GM21786 (cell line): ENCODE data around the gene PANK1.
A peak's percentile ranks its signal among the peaks of the same experiment; 100 is the strongest.

Experiments used
- ATAC-seq: cut with Tn5 transposase; IDR thresholded peaks from one replicate; pipeline ENCODE4 v1.9.1; 2021; ENCODE audit not compliant: unreplicated experiment

PANK1 gene

DNA sequence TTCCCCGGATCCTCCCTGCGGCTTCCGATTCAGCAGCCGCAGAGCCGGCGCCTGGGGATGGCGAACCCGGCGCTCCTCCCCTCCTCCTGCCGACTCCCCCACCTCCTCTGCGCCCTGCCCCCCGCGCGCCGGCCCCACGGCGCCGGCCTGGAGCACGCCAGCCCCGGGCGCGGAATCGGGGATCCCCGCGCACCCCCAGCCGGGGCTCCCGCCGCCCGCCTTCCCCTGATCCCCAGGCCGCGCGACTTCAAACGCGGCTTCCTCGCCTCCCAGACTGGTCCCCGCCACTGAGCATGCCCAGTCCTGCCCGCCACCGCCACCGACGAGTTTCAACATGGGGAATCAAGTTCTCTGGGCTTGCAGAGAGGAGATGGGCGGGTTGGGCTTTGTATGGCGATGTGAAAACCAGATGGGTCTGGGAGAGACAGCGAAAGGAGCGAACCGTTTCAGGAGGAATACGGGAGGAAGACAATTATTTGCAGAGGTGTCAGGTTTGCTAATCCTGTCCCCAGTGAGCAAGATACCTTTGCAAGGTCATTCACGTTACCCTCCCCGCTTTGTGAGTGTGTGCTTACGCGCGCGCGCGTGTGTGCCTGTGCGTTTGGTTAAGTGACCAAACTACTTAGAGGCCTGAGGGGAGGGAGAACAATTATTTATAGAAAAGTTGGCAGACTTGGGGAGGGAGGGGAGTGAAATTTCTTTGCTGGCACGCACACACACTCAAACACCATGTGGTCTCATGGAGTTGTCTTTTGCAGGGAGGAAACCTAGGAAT lies at the start of gene PANK1:
Gene PANK1 (minus strand): TSS at position 276 of the 775 bp plus-strand sequence. CDS start 351 bp downstream, outside the sequence.
- ATAC-seq: peak; percentile 28

DNA sequence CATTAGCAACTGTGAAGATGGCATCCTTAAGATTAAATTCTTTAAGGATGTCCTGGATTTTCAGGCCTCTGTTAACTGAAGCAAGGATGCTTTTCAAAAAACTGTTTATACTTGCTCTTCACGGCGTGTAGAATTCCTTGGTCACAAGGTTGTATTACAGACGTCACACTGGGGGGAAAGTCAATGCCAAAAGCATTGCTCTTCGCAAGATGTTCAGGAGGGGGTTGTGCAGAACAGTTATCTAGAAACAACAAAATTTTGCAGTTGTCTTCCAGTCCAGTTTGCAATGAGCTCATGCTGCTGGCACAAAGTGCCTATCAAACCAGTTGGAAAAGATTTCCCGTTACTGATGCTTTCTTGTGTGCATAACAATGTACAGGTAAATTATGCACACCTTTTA lies 48.1 kb upstream of the PANK1 start:
- ATAC-seq: no peak

DNA sequence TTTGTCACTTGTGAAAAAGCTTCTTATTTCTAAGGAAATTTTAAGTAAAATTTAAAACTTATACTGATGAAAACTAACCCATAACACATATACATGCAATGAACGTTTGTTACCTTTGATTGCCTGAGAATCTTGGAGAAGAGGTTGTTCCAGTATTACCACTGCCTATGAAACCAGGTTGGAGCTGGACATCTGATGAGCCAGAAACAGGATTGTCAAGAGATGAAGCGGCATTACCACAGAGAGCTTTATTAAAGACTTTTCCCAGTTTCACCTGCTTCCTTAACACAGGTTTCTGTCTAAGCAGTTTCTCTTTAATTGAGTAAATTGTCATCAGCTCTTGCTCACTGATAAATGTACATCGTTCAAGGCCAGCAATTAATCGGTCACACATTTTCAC lies 47.4 kb upstream of the PANK1 start:
- no peak for ATAC-seq

DNA sequence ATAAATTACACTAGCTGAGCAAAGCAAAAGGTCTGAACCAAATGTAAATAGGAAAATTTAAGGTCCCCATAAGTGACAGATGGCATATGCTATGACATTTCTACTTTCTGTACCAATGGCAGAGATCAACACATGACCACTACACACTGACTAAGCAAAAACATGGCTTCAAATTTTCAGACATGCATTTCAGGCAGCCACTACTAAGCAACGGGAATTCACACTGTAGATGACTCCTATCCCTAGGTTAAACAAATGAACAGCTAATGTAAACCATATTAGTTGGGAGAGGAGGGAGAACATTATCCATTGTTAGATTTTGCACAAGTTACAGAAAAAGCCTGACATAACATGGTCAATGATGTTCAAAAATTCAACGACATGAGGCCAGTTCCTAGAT lies 45.0 kb upstream of the PANK1 start:
- no peak for ATAC-seq

DNA sequence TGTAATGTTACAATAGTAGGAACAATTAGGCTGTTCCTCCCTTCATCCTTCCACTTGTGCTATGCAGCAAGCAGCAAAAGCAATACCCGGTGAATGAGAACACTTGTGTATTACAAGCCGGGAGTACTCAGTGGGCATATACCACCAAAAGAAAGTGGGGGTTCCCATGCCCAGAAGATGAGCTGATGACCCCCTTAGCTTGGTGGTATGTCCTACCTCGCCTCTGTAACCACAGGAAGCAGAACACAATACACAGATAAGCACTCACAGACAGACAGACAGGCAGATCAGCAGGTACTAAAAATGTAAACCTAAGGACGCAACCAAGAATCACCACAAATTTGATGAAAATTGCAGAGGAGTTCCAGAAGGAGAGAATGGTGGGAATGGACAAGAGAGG lies 40.9 kb upstream of the PANK1 start:
- no peak for ATAC-seq

DNA sequence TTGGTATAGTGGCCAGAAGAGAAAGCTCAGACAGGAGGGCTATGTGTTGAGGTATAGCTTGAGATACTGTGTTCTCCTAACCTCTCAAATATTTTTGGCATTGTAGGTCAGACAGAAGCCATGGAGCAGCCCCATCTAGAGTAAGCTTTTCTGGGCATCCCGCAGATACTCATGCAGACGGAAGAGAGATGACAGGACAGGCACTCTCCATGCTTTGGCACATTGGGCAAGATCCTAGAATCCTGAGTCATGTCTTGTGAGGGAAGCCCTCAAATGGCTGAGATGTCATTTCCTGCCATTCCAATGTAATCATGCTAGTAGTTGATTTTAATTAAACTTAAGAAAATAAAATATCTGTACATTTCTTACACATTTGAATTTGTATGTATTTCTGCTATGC lies 39.6 kb upstream of the PANK1 start:
- ATAC-seq: no peak

DNA sequence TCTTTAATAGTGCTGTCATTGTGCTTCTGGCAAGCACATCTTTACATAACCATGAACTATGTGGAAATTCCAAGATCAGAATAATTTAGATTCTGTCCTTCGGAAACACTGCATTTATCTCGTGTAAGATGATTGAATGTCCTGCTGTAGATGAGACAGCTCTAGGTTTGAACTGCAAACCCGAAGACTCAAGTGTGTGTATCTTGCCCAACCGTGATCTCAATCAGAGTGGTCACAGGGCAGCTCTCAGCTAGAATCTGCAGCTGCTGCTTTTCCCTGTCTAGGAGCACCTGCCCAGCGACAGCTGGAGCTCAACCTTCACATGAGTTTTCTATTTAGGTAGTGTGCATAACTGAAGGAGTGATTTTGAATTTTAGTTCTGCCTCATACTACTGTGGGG lies 38.8 kb upstream of the PANK1 start:
- no peak for ATAC-seq

DNA sequence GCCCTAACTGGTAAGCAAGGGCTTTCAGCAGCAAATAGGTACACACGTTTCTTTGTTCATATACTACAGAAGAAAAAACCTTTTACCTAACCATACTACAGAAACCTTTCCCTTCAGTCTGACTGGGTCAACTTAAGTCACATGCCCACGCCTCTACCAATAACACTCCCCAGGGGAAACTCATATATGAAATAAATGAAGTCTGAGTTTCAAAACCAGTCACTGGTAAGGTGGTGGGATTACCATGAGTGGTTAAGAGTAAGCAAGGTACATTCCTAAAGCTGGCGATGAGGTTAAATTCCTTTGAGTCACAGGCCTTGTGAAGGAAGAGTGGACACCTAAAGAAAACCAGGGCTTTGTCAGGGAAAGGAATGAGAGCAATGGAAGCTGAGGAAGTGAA lies 34.9 kb upstream of the PANK1 start:
- ATAC-seq: no peak

DNA sequence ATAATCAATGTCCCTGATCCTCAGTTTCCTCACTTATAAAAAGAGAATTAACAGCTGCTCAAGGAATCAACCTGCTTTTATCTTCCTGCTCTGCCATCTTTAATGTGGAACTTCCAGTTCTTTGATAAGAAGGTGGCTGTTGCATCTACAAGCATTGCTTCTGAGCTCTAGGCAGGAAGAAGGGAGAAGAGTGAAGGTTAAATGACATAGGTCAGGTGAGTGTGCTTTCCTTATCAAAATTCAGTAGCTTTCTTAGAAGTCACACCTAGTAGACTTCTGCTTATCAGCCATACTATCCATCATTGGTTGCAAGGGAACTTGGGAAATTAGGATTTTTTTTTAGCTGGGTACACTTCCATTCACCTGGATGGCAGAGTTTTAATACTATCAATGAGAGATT lies 32.3 kb upstream of the PANK1 start:
- no peak for ATAC-seq

DNA sequence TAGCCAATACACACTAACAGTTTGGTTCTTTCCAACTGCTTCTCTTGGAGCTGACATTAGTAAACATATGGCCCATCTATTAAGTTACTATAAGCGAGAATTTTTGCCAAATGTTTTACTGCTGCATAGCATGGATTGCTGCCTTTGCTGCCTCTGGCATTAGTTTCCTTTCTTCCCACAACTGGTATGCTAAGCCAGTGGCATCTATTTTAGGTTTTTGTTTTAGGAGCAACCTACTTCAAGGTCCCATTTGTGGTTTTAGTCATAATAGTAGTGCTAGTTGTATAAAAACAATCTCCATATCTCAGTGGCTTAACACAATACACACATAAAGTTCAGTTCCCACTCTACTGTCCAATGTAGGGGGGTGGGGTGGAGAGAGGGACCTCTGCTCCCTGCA lies 25.9 kb upstream of the PANK1 start:
- ATAC-seq: no peak

DNA sequence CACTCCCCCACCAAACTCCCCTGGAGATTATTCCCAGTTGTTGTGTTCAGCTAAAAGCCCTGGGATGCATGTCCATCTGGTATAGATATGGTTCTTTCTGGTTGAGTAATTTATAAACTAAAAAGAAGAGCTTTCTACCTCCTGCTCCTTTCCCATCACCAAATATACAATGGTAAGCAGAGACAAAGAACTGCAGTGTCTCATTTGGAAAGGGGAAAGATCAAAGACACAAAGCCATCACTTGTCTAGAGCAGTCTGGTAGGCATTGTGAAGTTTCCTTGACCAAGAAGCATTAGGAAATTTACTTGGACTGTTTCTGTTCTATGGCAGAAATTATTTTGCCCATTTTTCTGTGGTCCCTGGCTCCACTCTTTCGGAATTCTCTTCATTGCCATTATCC lies 24.9 kb upstream of the PANK1 start:
- ATAC-seq: no peak

DNA sequence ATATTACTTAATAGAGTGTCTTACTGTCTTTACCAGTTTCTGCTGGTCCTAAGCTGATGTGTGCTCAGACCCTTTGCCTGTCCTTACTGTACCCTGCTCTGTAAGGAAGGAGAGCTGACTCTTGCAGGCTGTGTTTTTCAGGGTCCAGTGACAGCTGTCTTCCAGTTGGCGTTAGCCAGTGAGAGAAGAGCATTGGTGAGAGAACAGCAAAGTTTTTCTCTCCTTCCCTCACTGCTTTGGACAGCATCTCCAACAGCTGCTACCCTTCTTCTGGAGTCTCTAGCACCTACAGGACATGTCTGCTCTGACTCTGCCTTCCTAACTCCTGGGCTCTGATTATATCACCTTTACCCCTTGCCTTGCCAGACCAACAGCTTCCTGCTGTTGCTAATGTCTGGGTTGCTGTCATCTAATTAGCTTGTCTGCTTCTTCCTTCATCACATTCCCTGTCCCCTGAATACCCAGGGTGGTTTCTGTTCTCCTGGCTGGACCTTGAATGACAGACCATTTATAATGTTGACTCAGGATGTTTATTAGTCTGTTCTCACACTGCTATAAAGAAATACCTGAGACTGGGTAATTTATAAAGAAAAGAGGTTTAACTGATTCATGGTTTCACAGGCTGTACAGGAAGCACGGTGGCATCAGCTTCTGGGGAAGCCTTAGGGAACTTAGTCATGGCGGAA lies 23.5 kb upstream of the PANK1 start:
- no peak for ATAC-seq

DNA sequence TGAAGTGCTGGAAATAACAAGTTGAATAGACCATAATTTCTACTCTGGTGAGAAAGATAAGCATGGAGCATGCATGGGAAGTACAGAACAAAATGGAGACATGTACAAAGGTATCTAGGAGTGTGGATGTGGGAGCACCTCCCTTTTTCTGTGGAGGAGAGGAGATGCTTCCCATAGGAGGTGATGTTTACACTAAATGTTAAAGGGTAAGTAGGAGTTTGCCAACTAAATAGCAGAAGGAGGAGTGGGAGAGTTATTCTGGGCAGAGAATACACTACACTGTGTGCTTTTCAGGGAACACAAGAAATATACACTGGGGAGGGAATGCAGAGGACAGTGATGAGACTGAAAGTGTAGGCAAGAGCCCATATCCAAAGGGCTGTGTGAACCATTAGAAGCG lies 21.1 kb upstream of the PANK1 start:
- no peak for ATAC-seq

DNA sequence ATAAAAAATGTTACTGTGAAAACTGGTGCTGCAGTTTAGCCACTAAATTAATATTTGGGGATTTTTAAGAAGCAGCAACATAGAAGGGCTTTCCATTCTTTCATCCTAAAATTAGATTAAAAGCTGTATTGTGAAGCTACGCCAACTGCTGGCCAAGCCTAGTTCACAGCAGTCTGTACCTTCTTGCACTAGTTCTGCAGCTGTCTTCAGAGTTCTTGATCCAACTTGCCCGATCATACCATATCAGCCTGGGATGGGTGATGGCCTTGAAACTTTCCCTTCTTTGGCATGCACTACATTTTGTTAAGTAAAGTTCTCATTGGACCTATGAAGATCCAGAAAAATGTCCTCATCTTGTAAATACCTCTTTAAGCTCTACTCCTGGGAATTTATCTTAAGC lies 20.3 kb upstream of the PANK1 start:
- ATAC-seq: no peak

DNA sequence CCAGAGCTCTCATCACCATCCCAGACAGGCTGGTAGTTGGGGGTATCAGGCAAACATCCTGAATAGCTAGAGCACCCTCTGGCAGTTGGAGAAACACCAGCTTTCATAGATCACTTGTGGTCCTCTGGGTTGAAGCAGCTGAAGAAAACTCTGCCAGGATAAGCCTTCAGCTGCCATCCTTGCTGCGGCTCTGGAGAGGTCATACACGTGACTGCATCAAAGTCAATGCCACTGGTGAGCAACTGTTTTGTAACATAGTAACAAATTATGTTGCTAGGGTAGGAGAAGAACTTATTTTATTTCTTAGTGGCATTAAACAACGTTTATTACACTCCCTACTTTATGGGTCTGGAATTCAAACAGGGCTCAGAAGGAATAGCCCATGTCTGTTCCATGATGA lies 19.2 kb upstream of the PANK1 start:
- no peak for ATAC-seq

DNA sequence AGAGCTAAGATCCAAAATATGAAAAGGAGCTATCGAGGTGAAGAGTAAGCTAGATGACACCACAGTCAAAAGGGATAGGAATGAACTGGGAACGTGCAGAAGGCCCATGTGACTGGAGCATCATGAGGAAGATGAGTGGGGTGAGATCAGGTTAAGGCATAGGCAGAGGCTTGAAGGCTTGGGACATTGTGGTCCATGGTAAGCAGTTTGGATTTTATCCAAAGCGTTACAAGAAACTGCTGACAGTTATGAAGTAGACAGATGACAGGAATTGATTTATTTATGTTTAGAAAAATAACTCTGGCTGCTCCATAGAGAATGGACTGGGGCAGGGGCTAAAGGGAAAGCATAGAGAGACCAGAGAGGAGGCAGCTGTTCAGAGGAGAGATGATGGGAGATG lies 18.1 kb upstream of the PANK1 start:
- ATAC-seq: no peak

DNA sequence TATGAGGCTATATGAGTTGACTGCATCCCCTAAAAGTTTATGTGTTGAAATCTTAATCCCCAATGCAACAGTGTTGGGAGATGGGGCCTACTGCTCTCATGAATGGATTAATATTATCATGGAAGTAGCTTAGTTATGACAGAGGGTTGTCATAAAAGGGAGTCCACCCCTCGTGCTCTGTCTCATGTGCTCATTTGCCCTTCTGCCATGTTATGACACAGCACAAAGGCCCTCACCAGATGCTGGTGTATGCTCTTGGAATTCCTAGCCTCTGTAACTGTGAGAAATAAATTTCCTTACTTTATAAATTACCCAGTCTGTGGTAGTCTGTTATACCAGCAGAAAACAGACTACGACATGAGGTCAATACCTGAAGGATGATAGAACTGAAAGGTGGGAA lies 17.6 kb upstream of the PANK1 start:
- ATAC-seq: no peak

DNA sequence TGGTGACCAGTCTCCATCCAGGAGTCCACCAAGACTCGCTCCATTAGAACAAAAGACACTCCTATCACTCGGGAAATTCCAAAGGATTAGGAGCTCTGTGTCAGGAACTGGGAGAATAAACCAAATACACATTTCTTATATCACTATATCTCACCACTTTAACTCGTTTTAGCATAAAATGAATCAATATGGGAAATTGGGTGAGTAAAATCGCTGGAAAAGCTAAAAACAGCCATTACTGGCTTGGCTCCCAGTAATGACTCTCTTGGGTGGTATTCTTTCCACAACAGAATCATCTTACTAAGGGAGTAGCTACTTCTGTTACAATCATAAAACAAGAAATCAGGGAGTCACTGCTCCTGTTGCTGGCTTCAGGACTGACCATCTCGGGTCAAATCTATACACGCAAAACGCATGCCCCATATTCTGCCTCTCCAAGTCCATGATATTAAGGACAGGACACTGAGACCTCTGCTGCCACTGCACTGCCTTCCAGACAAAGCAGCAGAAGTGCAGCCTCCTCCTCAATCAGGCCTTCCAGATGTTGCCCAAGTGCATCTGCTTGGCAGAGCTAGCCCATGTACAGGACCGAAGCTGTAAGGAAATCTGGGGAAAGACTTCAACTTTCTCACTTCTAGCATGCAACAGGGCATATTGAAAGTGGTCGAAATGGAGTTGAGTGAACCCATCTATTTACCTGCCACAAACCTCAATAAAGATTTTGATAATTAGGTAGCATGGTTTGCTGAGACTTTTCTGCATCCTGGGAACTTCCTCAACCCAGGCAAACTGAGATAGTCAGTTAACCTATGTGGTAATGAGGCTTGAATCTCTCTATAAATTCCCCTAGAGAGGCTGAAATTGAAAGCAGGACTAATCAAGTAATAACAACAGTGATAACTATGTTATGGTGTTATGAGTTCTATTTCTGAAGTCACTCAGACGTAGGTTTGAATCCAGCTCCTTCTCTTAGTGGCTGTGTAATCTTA lies 14.4 kb upstream of the PANK1 start:
- ATAC-seq: no peak

DNA sequence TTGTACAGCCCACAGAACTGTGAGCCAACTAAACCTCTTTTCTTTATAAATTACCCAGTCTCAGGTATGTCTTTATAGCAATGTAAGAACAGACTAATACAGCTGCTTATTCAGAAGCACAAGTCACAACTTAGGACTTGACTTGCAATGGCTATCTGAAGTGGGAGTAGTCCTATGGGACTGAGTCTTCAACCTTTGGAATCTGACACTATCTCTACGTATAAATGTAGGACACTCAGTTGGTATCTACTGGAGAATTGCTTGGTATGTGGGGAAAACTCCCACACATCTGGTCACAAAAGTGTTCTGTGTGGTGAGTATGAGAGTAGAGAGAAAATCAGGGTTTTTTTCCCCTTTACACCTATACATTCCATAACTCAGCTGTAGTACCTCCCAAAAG lies 12.3 kb upstream of the PANK1 start:
- ATAC-seq: no peak

DNA sequence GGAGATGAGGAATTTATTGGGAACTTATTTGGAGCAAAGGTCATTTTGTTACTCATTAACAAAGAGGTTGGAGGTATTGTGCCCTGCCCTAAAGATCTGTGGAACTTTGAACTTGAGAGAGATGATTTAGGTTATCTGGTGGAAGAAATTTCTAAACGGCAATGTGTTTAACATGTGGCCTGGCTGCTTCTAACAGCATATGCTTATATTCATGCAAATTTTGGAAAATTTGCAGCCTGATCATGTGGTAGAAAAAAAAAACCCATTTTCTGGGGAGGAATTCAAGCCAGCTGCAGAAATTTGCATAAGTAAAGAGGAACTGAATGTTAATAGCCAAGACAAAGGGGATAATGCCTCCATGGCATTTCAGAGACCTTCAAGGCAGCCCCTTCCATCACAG lies 10.7 kb upstream of the PANK1 start:
- ATAC-seq: no peak

DNA sequence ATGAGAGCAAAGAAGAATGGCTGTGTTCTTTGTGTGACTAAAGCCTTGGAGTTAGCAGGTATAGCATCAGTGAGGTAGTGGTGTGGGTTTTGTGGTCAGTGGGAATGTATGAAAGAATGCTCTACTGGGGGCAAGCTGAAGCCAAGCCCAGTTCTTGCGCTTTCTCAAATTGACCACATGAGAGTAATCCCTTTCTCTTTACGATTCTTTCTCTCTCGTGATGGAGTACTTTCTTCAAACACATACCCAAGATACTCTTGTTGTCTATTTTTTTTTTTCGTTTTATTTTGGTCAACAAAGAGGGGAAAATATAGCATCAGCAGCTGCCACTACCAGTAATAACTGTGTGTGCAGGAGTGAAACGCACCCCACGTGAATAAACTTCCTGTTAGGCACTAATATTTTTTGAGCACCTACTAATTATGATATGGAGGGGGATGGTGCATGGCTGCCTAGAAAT lies 8.4 kb upstream of the PANK1 start:
- peak; percentile 76 for ATAC-seq
